ENCODE measurements around the gene TMEM238.

DNA sequence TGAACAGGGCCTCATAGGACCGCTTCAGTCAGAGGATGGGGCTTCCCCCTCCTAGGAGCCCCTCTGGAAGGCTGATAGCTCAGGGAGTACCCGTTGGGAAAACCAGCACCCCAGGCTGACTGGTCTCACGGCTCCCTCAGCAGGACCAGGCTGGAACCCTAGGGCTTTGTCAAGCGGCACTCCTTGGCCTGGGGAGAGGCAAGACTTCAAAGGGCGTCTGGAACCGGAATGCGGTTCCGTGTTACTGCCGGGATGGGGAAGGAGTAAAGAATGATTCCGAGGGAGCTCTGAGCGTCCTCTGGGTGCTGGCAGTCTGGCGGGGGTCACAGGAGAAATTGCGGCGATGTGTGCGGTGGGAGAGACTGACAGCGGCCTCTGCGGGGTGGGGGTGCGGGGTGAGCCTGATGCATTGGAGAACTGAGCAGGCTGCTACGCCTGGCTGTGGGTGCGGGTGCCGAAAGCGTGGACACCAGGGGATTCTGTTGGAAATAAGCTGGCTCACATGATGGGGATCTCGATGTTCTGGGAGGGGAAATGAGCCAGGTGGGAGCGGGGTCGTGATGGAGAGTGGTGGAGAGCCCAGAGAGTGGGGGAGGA, 31.4 kb downstream of the TMEM238 start:
- TF ChIP-seq, protein P1, sequence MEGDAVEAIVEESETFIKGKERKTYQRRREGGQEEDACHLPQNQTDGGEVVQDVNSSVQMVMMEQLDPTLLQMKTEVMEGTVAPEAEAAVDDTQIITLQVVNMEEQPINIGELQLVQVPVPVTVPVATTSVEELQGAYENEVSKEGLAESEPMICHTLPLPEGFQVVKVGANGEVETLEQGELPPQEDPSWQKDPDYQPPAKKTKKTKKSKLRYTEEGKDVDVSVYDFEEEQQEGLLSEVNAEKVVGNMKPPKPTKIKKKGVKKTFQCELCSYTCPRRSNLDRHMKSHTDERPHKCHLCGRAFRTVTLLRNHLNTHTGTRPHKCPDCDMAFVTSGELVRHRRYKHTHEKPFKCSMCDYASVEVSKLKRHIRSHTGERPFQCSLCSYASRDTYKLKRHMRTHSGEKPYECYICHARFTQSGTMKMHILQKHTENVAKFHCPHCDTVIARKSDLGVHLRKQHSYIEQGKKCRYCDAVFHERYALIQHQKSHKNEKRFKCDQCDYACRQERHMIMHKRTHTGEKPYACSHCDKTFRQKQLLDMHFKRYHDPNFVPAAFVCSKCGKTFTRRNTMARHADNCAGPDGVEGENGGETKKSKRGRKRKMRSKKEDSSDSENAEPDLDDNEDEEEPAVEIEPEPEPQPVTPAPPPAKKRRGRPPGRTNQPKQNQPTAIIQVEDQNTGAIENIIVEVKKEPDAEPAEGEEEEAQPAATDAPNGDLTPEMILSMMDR (IDR thresholded peaks at IDR 0.05 in 2 of 3, conservative IDR thresholded peaks at IDR 0.05 in 1 of 3; ENCODE audit: insufficient read depth in 2 of 3, low read depth in 1 of 3, low read length in 3 of 3): no peak; a peak in 1 of 6 replicates
- TF ChIP-seq, protein P2, sequence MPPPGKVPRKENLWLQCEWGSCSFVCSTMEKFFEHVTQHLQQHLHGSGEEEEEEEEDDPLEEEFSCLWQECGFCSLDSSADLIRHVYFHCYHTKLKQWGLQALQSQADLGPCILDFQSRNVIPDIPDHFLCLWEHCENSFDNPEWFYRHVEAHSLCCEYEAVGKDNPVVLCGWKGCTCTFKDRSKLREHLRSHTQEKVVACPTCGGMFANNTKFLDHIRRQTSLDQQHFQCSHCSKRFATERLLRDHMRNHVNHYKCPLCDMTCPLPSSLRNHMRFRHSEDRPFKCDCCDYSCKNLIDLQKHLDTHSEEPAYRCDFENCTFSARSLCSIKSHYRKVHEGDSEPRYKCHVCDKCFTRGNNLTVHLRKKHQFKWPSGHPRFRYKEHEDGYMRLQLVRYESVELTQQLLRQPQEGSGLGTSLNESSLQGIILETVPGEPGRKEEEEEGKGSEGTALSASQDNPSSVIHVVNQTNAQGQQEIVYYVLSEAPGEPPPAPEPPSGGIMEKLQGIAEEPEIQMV (tag; conservative IDR thresholded peaks at IDR 0.05; ENCODE audit: low read depth): no peak
- TF ChIP-seq, protein P3, sequence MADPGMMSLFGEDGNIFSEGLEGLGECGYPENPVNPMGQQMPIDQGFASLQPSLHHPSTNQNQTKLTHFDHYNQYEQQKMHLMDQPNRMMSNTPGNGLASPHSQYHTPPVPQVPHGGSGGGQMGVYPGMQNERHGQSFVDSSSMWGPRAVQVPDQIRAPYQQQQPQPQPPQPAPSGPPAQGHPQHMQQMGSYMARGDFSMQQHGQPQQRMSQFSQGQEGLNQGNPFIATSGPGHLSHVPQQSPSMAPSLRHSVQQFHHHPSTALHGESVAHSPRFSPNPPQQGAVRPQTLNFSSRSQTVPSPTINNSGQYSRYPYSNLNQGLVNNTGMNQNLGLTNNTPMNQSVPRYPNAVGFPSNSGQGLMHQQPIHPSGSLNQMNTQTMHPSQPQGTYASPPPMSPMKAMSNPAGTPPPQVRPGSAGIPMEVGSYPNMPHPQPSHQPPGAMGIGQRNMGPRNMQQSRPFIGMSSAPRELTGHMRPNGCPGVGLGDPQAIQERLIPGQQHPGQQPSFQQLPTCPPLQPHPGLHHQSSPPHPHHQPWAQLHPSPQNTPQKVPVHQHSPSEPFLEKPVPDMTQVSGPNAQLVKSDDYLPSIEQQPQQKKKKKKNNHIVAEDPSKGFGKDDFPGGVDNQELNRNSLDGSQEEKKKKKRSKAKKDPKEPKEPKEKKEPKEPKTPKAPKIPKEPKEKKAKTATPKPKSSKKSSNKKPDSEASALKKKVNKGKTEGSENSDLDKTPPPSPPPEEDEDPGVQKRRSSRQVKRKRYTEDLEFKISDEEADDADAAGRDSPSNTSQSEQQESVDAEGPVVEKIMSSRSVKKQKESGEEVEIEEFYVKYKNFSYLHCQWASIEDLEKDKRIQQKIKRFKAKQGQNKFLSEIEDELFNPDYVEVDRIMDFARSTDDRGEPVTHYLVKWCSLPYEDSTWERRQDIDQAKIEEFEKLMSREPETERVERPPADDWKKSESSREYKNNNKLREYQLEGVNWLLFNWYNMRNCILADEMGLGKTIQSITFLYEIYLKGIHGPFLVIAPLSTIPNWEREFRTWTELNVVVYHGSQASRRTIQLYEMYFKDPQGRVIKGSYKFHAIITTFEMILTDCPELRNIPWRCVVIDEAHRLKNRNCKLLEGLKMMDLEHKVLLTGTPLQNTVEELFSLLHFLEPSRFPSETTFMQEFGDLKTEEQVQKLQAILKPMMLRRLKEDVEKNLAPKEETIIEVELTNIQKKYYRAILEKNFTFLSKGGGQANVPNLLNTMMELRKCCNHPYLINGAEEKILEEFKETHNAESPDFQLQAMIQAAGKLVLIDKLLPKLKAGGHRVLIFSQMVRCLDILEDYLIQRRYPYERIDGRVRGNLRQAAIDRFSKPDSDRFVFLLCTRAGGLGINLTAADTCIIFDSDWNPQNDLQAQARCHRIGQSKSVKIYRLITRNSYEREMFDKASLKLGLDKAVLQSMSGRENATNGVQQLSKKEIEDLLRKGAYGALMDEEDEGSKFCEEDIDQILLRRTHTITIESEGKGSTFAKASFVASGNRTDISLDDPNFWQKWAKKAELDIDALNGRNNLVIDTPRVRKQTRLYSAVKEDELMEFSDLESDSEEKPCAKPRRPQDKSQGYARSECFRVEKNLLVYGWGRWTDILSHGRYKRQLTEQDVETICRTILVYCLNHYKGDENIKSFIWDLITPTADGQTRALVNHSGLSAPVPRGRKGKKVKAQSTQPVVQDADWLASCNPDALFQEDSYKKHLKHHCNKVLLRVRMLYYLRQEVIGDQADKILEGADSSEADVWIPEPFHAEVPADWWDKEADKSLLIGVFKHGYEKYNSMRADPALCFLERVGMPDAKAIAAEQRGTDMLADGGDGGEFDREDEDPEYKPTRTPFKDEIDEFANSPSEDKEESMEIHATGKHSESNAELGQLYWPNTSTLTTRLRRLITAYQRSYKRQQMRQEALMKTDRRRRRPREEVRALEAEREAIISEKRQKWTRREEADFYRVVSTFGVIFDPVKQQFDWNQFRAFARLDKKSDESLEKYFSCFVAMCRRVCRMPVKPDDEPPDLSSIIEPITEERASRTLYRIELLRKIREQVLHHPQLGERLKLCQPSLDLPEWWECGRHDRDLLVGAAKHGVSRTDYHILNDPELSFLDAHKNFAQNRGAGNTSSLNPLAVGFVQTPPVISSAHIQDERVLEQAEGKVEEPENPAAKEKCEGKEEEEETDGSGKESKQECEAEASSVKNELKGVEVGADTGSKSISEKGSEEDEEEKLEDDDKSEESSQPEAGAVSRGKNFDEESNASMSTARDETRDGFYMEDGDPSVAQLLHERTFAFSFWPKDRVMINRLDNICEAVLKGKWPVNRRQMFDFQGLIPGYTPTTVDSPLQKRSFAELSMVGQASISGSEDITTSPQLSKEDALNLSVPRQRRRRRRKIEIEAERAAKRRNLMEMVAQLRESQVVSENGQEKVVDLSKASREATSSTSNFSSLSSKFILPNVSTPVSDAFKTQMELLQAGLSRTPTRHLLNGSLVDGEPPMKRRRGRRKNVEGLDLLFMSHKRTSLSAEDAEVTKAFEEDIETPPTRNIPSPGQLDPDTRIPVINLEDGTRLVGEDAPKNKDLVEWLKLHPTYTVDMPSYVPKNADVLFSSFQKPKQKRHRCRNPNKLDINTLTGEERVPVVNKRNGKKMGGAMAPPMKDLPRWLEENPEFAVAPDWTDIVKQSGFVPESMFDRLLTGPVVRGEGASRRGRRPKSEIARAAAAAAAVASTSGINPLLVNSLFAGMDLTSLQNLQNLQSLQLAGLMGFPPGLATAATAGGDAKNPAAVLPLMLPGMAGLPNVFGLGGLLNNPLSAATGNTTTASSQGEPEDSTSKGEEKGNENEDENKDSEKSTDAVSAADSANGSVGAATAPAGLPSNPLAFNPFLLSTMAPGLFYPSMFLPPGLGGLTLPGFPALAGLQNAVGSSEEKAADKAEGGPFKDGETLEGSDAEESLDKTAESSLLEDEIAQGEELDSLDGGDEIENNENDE (IDR thresholded peaks at IDR 0.05; ENCODE audit: low read depth, low read length): no peak
- TF ChIP-seq SRSF9 (IDR thresholded peaks at IDR 0.05; ENCODE audit: borderline replicate concordance, low read depth, low read length) (no peak), POLR2A (conservative IDR thresholded peaks at IDR 0.05) (no peak), BRD4 (IDR thresholded peaks at IDR 0.05) (no peak), LCOR (CRISPR knock-in tag; IDR thresholded peaks at IDR 0.05) (no peak), EP300 (IDR thresholded peaks at IDR 0.05; ENCODE audit: low read length) (no peak), ZNF143 (CRISPR knock-in tag; IDR thresholded peaks at IDR 0.05) (no peak)
- TF ChIP-seq, protein P4, sequence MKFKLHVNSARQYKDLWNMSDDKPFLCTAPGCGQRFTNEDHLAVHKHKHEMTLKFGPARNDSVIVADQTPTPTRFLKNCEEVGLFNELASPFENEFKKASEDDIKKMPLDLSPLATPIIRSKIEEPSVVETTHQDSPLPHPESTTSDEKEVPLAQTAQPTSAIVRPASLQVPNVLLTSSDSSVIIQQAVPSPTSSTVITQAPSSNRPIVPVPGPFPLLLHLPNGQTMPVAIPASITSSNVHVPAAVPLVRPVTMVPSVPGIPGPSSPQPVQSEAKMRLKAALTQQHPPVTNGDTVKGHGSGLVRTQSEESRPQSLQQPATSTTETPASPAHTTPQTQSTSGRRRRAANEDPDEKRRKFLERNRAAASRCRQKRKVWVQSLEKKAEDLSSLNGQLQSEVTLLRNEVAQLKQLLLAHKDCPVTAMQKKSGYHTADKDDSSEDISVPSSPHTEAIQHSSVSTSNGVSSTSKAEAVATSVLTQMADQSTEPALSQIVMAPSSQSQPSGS (CRISPR knock-in tag; IDR thresholded peaks at IDR 0.05): no peak

All from K562 (cell line).